ENCODE data around the gene AKT1S1. TPM values are rescaled to one million over a fixed set of nuclear protein-coding genes. Genes with fewer than 3 reads are reported as not detected.

The AKT1S1 gene
- total and polyA plus RNA-seq, 5 experiments from 2014 or later: 2.6 to 30.4 (median 4.5) TPM

DNA sequence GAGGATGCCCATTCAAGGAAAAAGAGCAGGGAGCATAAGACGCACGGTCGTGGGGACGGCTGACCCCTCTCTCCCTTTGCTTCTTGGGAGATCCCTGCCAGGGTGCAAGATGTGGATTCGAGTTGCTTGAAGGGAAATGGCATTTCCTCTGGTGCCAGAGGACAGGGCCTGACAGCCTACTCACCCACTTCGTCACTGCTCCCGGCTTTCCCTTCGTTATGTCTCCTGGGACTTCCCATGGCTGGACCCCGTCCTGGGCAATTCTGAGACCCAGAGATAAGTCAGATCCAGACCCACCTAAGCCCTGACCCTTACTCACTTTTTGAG is 1.6 kb upstream of the AKT1S1 start:
- H3K9me3 Mint-ChIP-seq: no peaks in the 10 kb centered on the region
- DNase-seq (no peak), ATAC-seq (no peak)
- H3K36me3 Mint-ChIP-seq: peaks cover 0 to 41% (median 5%) of the 10 kb centered on the region in 3 donors
- no peaks in the 10 kb centered on the region for H3K27me3 Mint-ChIP-seq
- H3K4me3 Mint-ChIP-seq: peak overlapping the region in 2 of 10 donors; percentile 4 to 56
- POLR2A ChIA-PET: interaction anchor here (1.0 to 1.2 kb wide), 3 partner anchors 11 to 51 kb away, joined by 3 to 4 read pairs (median 4); partner anchors contain the start of genes PNKP and PTOV1
- H3K4me1 Mint-ChIP-seq: peaks cover 15 to 31% (median 21%) of the 10 kb centered on the region in 4 donors
- peak overlapping the region in 1 of 10 donors; percentile 48 for H3K27ac Mint-ChIP-seq

DNA sequence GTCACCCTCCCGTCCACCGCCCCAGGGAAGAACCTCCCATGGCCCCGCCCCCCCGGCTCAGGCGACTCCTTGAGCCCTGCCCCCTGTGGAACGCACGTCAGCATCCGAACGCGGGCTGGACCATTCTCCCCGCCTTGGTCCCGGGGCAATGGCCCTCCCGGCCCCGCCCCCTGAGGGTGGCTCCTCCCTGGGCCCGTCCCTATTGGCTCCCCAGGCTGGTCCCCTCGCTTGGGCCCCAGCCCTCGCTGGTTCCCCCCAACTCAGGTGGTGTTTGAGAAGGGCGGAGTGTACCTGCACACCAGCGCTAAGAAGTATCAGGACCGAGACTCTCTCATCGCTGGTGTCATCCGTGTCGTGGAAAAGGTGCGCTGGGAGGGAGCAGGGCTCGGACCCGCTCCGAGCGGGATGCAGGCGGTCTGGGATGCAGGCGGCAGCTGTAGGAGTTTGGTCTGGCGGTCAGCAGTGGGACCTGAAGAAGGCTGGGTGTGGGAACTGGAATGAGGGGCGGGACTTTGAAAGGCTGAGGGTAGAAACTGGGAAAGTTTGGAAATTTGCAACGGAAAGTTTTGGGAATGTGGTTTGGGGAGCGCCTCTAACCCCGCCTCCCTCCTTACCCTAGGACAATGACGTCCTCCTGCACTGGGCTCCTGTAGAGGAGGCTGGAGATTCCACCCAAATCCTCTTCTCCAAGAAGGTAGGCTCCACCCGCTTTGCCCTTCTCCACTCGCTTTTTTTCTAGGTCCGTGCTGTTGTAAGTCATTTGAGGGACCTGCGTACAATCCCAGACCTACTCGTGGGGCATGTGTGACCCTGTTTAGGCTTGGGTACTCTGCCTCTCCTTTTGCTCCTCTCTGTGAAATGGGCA is 956 bp upstream of the AKT1S1 start:
- Mint-ChIP-seq H3K27me3 (no peaks in the 10 kb centered on the region), H3K4me3 (no peak overlapping the region), H3K27ac (no peak overlapping the region), H3K36me3 (peaks cover 0 to 35% (median under 1%) of the 10 kb centered on the region in 3 donors), H3K4me1 (peaks cover 15 to 33% (median 21%) of the 10 kb centered on the region in 4 donors), H3K9me3 (no peaks in the 10 kb centered on the region)
- POLR2A ChIA-PET: interaction anchor here (1.0 to 5.2 kb wide), 19 partner anchors 8 to 311 kb away, joined by 3 to 62 read pairs (median 5); partner anchors contain the start of genes ATF5, FUZ, IL4I1 and IRF3
- DNase-seq: peak in 9 of 10 donors; percentile 96 to 99 (median 98)
- ATAC-seq: peak; percentile 61 to 67

DNA sequence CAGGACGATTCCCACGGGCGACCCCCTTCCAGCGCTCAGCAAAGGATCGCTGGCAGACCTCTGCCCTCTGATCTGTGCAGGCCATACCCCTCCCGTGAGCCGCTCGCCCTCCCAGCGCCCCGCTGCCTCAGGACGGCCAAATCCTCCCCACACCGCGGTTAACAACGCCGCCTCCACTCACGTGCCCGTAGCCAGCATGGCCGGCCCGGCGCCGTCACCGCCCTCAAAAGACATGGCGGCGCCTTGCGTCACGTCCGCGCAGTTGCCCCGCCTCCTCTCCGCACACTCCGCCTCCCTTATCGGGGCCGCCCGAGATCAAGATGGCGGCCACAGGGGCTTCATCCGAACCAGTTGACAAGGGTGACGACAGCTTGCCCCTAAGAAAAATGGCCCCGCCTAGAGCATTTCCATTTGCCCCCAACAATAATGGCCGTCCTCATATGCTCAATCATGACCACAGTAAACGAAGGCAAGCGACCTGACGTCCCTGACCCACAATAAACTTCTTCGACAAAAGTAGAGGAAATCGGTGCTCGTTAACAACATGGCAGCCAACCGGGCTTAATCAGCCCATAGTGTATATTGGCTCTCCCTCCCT is 634 bp downstream of the AKT1S1 start:
- DNase-seq (peak in 9 of 10 donors; percentile 94 to 99 (median 97)), ATAC-seq (peak; percentile 60 to 68)
- Mint-ChIP-seq H3K27me3 (no peaks in the 10 kb centered on the region), H3K36me3 (peaks cover 0 to 23% (median 0%) of the 10 kb centered on the region in 3 donors), H3K4me3 (no peak overlapping the region), H3K9me3 (no peaks in the 10 kb centered on the region), H3K27ac (no peak overlapping the region), H3K4me1 (peaks cover 19 to 39% (median 27%) of the 10 kb centered on the region in 4 donors)
- POLR2A ChIA-PET: interaction anchor here (0.5 to 5.2 kb wide), 31 partner anchors 9 to 1513 kb away, joined by 3 to 62 read pairs (median 5); partner anchors contain the start of genes AP2A1, ATF5, FUZ and IL4I1

DNA sequence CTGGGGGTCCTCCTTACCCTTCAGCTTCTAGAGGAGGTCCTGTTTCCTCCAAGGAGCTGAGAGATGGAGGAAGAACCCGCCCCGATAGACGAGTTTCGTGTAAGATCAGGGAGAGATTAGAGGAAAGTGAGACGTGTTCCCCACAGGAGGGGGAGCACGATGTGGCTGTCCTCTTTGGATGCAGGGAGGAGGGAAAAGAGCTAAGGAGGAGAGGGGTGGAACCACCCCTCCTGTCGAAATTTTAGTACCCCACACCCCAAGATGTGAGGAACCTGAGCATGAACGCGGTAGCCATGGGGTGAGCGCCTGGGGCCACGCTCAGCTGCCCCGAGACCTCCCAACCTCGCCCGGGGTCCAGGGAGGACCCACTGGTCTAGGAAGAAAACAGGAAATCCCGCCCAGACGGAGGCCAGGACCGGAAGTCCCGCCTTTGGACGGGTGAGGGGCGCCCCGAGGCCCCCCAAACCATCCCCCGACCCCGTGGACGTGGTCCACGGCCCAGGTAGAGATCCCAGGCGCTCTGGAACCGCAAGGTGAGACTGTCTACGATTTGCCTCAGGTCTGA is 1.2 kb downstream of the AKT1S1 start:
- Mint-ChIP-seq H3K4me3 (no peak overlapping the region), H3K27ac (no peak overlapping the region), H3K36me3 (peaks cover 0 to 20% (median 0%) of the 10 kb centered on the region in 3 donors), H3K9me3 (no peaks in the 10 kb centered on the region), H3K4me1 (peaks cover 19 to 39% (median 28%) of the 10 kb centered on the region in 4 donors), H3K27me3 (no peaks in the 10 kb centered on the region)
- POLR2A ChIA-PET: interaction anchor here (0.5 to 5.2 kb wide), 20 partner anchors 8 to 1512 kb away, joined by 3 to 62 read pairs (median 6); partner anchors contain the start of genes AP2A1, ATF5, FUZ and MED25
- DNase-seq: peak in 5 of 10 donors; percentile 30 to 84 (median 50)
- no peak for ATAC-seq

DNA sequence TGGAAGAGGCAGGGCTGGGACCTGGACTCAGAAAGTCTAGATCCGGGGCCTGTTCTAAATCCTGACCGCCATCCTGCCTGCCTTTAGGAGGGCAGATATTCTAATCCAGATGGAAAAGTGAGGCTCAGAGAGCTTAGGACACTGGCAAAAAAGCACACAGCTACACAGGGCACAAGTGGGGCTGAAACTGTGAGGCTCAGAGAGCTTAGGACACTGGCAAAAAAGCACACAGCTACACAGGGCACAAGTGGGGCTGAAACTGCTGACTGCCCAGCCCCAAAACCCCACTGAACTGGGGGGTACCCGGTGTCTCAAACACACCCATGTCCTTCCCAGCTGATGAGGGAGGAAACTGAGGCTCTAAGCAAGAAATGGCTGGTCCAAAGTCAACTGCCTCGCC is 2.0 kb downstream of the AKT1S1 start:
- Mint-ChIP-seq H3K4me1 (peaks cover 18 to 43% (median 32%) of the 10 kb centered on the region in 4 donors), H3K36me3 (peaks cover 0 to 15% (median 0%) of the 10 kb centered on the region in 3 donors), H3K9me3 (no peaks in the 10 kb centered on the region), H3K27ac (peak overlapping the region in 5 of 10 donors; percentile 63 to 82 (median 78)), H3K27me3 (no peaks in the 10 kb centered on the region), H3K4me3 (peak overlapping the region in 3 of 10 donors; percentile 26 to 87 (median 69))
- no peak for DNase-seq
- POLR2A ChIA-PET: interaction anchor here (0.5 to 5.2 kb wide), 11 partner anchors 7 to 483 kb away, joined by 3 to 62 read pairs (median 16); partner anchors contain the start of genes AP2A1, MED25, PNKP and PRMT1
- no peak for ATAC-seq

DNA sequence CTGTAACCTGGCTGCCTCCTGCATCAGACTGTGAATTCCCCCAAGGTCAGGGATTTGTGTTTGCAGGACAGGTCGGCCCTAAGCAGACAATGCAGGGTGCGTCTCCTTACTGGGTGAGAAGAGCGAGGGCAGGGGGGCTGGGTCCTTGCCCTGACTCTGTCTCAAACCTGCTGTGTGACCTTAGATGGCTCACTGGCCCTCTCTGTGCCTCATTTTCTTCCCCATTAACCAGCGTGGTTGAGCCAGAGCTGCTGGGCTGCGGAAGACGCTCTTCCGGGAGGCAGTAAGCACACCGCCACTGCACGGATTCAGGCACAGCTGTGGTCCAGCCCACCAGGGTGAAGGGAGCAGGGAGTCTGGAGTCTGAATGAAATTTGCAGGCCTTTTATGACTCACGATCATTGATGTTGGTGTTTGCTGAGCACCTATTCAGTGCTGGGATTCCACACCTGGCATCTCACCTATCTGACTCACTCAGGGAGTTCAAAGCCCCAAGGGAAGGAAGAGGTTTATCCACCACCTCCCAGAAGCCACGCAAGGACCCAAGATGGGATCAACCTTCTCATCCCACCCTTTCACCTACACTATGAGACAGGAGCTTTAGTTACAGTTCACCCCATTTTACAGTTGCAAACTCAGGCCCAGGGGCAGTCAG is 2.5 kb downstream of the AKT1S1 start:
- H3K27ac Mint-ChIP-seq: peak overlapping the region in 6 of 10 donors; percentile 63 to 88 (median 80)
- POLR2A ChIA-PET: interaction anchor here (1.1 to 5.2 kb wide), 5 partner anchors 13 to 233 kb away, joined by 3 to 53 read pairs (median 4); partner anchors contain the start of genes PRMT1, PTOV1, RRAS and SCAF1
- ATAC-seq (no peak), DNase-seq (no peak)
- peaks cover 0 to 11% (median 0%) of the 10 kb centered on the region in 3 donors for H3K36me3 Mint-ChIP-seq
- H3K9me3 Mint-ChIP-seq: no peaks in the 10 kb centered on the region
- peaks cover 19 to 43% (median 34%) of the 10 kb centered on the region in 4 donors for H3K4me1 Mint-ChIP-seq
- no peaks in the 10 kb centered on the region for H3K27me3 Mint-ChIP-seq
- peak overlapping the region in 6 of 10 donors; percentile 28 to 87 (median 56) for H3K4me3 Mint-ChIP-seq

DNA sequence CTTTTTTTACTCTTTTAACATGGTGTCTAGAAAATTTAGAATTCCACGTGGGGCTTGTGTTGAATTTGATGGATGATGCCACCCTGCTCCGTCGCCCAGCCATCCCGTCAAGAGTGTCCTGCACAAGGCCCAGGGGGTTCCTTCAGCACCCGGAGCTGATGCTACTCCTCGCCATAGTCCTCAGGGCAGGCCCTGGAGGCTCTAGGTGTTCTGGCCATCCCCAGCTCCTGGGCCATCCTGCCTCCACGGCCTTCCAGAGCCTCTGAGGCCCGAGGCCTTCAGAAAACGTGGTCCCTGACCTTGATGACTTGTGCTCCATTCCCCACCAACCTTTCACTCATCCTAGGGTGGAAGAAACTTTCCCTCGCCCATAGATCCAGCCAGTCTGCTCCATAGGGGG is 3.3 kb downstream of the AKT1S1 start:
- peaks cover 15 to 36% (median 29%) of the 10 kb centered on the region in 4 donors for H3K4me1 Mint-ChIP-seq
- POLR2A ChIA-PET: interaction anchor here (0.5 to 5.2 kb wide), 4 partner anchors 9 to 1549 kb away, joined by 3 to 53 read pairs (median 4); partner anchors contain the start of gene PTOV1
- DNase-seq (no peak), ATAC-seq (no peak)
- H3K36me3 Mint-ChIP-seq: peaks cover 0 to 7% (median 0%) of the 10 kb centered on the region in 3 donors
- no peaks in the 10 kb centered on the region for H3K27me3 Mint-ChIP-seq
- peak overlapping the region in 3 of 10 donors; percentile 33 to 87 (median 36) for H3K4me3 Mint-ChIP-seq
- no peaks in the 10 kb centered on the region for H3K9me3 Mint-ChIP-seq
- H3K27ac Mint-ChIP-seq: peak overlapping the region in 2 of 10 donors; percentile 17 to 64

DNA sequence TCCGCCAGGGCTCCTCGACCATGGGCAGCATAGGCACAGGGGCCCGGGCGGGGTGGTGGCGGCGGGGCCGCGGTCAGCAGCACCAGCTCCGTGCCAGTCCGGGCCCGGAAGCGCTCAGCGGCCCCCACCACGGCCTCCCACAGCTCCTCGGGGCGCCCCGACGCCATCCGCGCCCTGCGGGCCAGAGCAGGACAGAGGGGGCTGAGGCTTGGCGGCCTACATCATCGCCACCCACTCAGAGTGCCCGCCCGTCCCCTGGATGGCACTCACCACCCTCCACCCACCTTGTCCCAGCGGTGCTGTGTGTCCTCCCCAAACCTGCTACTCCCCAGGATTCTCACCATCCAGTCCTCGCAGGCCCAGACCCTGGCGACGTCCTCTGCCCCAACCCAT is 4.0 kb downstream of the AKT1S1 start:
- peaks cover 0 to 6% (median 0%) of the 10 kb centered on the region in 3 donors for H3K36me3 Mint-ChIP-seq
- ATAC-seq (no peak), DNase-seq (no peak)
- H3K4me1 Mint-ChIP-seq: peaks cover 12 to 36% (median 27%) of the 10 kb centered on the region in 4 donors
- no peak overlapping the region for H3K27ac Mint-ChIP-seq
- H3K27me3 Mint-ChIP-seq: no peaks in the 10 kb centered on the region
- H3K4me3 Mint-ChIP-seq: no peak overlapping the region
- POLR2A ChIA-PET: no interaction called here
- peaks cover 0 to 2% (median 0%) of the 10 kb centered on the region in 9 donors for H3K9me3 Mint-ChIP-seq

DNA sequence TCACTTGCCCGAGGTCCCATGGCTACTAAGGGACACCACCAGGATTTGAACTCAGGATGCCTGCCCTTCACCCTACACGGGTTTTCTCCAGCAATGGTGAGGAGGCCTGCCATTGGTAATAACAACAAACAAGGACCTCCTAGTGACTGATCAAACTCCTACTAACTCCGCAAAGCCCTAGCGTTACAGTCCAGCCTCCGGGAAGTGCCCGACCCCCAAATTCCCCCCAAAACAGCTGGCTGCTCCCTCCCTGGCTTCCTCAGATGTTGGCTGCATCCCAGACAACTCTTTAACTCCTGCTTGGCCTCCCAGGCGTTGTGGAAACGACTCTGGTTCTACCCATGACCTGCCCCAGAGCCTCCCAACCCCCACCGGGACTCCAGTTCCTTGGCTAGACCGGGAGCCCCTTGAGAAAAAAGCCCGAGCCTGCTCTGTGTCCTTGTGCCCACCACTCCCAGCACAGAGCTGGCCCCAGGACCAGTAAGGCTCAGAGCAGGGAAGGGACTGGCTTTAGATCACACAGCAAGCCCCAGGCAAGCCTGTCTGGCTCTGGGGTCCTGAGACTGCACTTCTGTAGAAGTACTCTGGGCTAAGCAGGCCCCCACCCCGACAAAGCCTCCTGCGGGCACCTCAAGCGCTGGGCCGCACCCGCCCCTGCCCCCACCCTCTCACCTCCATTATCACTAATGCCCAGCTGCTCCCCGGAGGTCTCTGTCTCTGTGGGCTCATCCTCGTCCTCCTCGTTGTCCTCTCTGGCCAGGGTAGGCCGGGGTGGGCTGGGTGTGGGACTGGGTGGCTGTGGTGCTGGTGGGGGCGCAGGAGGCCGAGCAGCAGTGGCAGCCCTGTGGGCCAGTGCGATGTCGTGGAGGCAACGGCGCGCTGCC is 4.7 kb downstream of the AKT1S1 start:
- peaks cover 0 to 3% (median 0%) of the 10 kb centered on the region in 9 donors for H3K9me3 Mint-ChIP-seq
- ATAC-seq (no peak), DNase-seq (no peak)
- H3K36me3 Mint-ChIP-seq: peaks cover 0 to 4% (median 0%) of the 10 kb centered on the region in 3 donors
- no peaks in the 10 kb centered on the region for H3K27me3 Mint-ChIP-seq
- peak overlapping the region in 4 of 10 donors; percentile 18 to 67 (median 42) for H3K4me3 Mint-ChIP-seq
- peaks cover 12 to 39% (median 30%) of the 10 kb centered on the region in 4 donors for H3K4me1 Mint-ChIP-seq
- POLR2A ChIA-PET: no interaction called here
- peak overlapping the region in 5 of 10 donors; percentile 31 to 87 (median 57) for H3K27ac Mint-ChIP-seq

DNA sequence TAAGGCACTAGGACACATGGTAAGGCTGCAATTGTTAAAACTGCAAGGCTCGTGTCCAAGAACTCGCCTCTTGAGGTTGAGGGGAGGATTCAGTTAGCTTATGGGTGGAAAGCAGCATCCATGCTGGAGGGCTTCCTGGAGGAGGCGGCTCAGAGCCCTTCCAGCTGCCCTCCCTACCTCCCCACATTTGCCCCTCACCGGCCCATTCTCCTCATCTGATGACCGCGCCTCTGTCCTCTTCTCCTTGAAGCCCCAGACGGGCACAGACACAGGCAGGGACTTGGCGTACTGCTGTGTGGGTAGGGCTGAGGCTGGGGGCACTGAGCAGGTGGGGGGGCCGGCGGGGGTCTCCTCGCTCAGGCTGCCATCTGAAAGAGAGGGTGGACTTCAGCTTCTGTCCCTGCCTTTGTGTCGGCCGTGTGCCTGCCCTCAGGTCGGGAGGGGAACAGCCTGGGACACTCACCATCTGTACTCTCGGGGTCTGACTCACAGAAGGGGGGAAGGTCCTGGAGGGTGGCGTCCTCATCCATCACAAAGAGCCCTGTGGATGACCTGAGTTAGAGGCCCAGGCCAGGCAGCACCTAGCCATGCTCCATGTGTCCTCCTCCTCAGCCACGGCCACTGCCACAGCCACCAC is 5.7 kb downstream of the AKT1S1 start:
- Mint-ChIP-seq H3K27me3 (no peaks in the 10 kb centered on the region), H3K4me3 (peak overlapping the region in 4 of 10 donors; percentile 37 to 72 (median 42)), H3K27ac (peak overlapping the region in 5 of 10 donors; percentile 5 to 91 (median 81)), H3K36me3 (peaks cover 0 to 4% (median 0%) of the 10 kb centered on the region in 3 donors), H3K9me3 (peaks cover 0 to 3% (median 0%) of the 10 kb centered on the region in 9 donors), H3K4me1 (peaks cover 17 to 46% (median 38%) of the 10 kb centered on the region in 4 donors)
- ATAC-seq (no peak), DNase-seq (no peak)
- POLR2A ChIA-PET: no interaction called here

Measured in naive thymus-derived CD8-positive, alpha-beta T cell (primary cell).